ENCODE data around the gene NMUR2. TPM values are rescaled to one million over a fixed set of nuclear protein-coding genes. Genes with fewer than 3 reads are reported as not detected.

The NMUR2 gene
- total RNA-seq, 1 donor: not detected

GRCh38 chr5:152372875-152373274 lies 32.2 kb downstream of the NMUR2 start:
- no peak for DNase-seq (ENCODE audit: low read depth in 2 of 3, low spot score in 2 of 3)

- no peak for DNase-seq (ENCODE audit: low read depth in 2 of 3, low spot score in 2 of 3)
Measured at GRCh38 chr5:152369298-152369697, 35.8 kb downstream of the NMUR2 start.

GRCh38 chr5:152367554-152367953 lies 37.5 kb downstream of the NMUR2 start:
- no peak for DNase-seq (ENCODE audit: low read depth in 2 of 3, low spot score in 2 of 3)

- no peak for DNase-seq (ENCODE audit: low read depth in 2 of 3, low spot score in 2 of 3)
Measured at GRCh38 chr5:152366716-152367115, 38.4 kb downstream of the NMUR2 start.

GRCh38 chr5:152364899-152365298 lies 40.2 kb downstream of the NMUR2 start:
- no peak for DNase-seq (ENCODE audit: low read depth in 2 of 3, low spot score in 2 of 3)

GRCh38 chr5:152364172-152364571 lies 40.9 kb downstream of the NMUR2 start:
- DNase-seq (ENCODE audit: low read depth in 2 of 3, low spot score in 2 of 3): no peak

- no peak for DNase-seq (ENCODE audit: low read depth in 2 of 3, low spot score in 2 of 3)
Measured at GRCh38 chr5:152358861-152359568, 46.1 kb downstream of the NMUR2 start.

GRCh38 chr5:152356506-152356905 lies 48.6 kb downstream of the NMUR2 start:
- no peak for DNase-seq (ENCODE audit: low read depth in 2 of 3, low spot score in 2 of 3)

- no peak for DNase-seq (ENCODE audit: low read depth in 2 of 3, low spot score in 2 of 3)
Measured at GRCh38 chr5:152355061-152355460, 50.0 kb downstream of the NMUR2 start.

GRCh38 chr5:152353001-152353400 lies 52.1 kb downstream of the NMUR2 start:
- DNase-seq (ENCODE audit: low read depth in 2 of 3, low spot score in 2 of 3): no peak

- DNase-seq (ENCODE audit: low read depth in 2 of 3, low spot score in 2 of 3): no peak
Measured at GRCh38 chr5:152349683-152350526, 55.2 kb downstream of the NMUR2 start.
